ENCODE data around the gene HDAC4. TPM values are rescaled to one million over a fixed set of nuclear protein-coding genes. Genes with fewer than 3 reads are reported as not detected.

Gene HDAC4
- total RNA-seq, 2 donors from 2014 or later: 8.1 to 20.1 TPM

DNA sequence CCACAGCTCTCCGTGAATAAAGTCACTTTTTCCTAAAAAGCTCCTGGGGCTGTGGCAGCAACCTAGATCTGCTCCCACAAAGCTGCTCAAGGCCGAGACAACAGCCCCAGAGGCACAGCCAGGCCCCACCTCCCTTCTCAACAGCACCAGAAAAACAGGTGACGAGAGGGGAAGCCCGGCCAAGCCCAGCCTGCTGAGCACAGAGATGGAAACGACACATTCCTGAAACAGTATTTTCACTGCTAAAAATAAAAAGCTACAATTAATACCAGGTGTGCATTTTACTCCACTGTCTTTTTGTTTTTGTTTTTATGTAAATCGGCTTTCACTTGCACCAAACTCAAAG is 199.3 kb downstream of the HDAC4 start:
- TF ChIP-seq, protein P1, sequence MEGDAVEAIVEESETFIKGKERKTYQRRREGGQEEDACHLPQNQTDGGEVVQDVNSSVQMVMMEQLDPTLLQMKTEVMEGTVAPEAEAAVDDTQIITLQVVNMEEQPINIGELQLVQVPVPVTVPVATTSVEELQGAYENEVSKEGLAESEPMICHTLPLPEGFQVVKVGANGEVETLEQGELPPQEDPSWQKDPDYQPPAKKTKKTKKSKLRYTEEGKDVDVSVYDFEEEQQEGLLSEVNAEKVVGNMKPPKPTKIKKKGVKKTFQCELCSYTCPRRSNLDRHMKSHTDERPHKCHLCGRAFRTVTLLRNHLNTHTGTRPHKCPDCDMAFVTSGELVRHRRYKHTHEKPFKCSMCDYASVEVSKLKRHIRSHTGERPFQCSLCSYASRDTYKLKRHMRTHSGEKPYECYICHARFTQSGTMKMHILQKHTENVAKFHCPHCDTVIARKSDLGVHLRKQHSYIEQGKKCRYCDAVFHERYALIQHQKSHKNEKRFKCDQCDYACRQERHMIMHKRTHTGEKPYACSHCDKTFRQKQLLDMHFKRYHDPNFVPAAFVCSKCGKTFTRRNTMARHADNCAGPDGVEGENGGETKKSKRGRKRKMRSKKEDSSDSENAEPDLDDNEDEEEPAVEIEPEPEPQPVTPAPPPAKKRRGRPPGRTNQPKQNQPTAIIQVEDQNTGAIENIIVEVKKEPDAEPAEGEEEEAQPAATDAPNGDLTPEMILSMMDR (IDR thresholded peaks at IDR 0.05): no peak
- H3K27me3 ChIP-seq: no peaks in the 10 kb centered on the region
- peak overlapping the region; percentile 49 to 53 for H3K27ac ChIP-seq
- H3K36me3 ChIP-seq: peaks cover 6% of the 10 kb centered on the region
- no peak overlapping the region for H3K4me3 ChIP-seq
- H3K9me3 ChIP-seq: no peaks in the 10 kb centered on the region
- no peak for DNase-seq (ENCODE audit: low spot score)
- peaks cover 0 to 22% of the 10 kb centered on the region in 2 donors for H3K4me1 ChIP-seq

DNA sequence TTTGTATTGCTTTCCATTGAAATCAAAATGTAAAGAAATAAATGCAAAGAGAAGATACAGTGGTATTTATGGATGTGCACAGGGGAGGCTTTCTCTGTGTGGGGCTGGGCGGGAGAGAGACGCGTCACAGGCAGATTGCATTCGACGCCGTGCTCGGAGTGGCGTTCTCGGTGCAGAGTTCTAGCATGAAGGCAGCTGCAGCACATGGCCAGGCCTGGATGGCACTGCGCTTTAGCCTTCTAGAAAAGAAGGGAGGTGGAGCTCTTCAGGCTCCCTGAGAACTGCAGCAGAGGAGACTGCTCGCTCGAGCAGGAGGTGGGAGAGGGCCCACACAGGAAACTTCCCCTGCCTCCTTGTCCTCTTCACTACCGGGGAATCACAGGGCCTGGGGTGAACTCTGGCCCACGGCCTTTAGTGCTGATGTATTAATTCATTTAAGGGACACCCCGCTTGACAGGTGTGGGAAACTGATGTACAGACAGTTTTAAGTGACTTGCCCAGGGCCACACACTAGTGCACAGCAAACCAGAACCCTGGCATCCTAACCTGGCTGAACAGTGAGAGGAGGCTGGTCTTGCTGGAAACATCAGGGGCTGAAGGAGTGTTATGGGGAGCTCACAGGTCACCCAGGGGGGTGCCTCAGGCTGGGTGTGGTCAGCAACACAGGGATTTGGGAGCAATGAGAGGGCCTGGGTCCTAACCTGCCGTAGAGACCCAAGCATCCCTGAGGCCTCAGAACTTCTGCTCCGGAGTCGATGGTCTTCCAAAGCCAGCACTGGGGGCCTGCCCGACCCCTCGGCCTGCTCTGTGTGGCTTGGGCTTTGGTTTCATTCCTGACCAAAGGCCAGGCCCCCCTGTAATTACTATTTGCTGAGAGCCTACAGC is 199.9 kb downstream of the HDAC4 start:
- Histone ChIP-seq H3K27me3 (no peaks in the 10 kb centered on the region), H3K36me3 (peaks cover 6% of the 10 kb centered on the region), H3K9me3 (no peaks in the 10 kb centered on the region), H3K4me1 (peaks cover 0 to 22% of the 10 kb centered on the region in 2 donors), H3K4me3 (no peak overlapping the region), H3K27ac (peak overlapping the region; percentile 49 to 53)
- DNase-seq (ENCODE audit: low spot score): no peak
- TF ChIP-seq, protein P1 (IDR thresholded peaks at IDR 0.05): no peak

DNA sequence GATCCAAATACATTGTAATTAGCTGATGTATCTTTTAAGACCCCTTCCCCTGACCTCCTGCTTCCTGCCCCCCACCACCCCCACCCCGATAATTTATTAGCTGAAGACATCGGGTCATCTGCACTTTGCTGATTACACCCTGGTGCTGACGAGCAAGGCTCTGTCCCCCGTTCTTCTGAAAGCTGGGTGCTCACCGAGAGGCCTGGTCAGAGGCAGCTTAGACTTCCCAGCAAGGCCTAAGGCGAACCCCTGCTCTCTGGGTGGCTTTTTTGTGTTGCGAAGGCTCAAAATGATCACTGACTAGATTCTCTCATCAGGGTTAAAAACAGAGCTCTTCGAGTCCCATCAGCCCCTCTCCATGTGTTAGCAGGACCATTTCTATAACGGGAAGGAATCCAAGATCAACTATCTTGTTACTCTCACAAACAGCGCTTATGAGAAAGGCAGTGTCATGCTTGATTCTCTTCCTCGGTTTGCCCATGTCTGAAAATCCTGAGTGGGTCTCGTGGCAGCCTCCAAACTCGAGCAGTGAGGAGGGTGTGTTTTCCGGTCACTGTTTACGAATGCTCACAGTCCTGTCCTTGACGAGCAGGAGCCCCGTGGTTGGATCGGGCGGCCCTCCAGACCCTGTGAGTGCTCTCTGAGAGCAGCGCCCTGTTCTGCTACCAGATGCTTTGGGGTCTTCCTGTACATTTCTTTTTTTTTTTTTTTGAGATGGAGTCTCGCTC is 201.6 kb downstream of the HDAC4 start:
- H3K9me3 ChIP-seq: no peaks in the 10 kb centered on the region
- H3K36me3 ChIP-seq: peaks cover 6% of the 10 kb centered on the region
- DNase-seq (ENCODE audit: low spot score): no peak
- peak overlapping the region; percentile 52 to 61 for H3K27ac ChIP-seq
- H3K4me1 ChIP-seq: peaks cover 0 to 22% of the 10 kb centered on the region in 2 donors
- TF ChIP-seq, protein P1 (IDR thresholded peaks at IDR 0.05): no peak
- no peaks in the 10 kb centered on the region for H3K27me3 ChIP-seq
- peak overlapping the region in 1 of 2 donors; percentile 12 for H3K4me3 ChIP-seq

DNA sequence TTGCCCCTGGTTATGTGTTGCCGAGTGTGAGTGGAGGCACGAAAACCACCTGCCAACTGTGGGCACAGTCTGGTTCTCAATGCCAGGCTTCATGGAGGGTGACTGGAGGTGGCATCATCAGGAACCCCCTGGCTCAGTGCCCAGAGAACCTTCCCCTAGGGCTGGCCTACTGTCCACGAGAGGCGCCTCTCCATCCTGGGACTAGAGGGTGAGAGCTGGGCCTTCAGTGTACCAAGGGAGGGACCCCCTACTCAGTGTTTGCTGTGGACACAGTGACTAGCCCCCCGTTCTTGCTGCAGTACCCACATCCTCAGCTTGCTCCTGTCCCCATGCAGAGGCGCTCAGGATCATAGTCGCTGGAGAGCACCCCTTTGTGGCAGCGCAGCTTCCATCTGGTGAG is 202.6 kb downstream of the HDAC4 start:
- Histone ChIP-seq H3K27me3 (no peaks in the 10 kb centered on the region), H3K4me1 (peaks cover 0 to 22% of the 10 kb centered on the region in 2 donors), H3K4me3 (no peak overlapping the region), H3K9me3 (no peaks in the 10 kb centered on the region), H3K36me3 (peaks cover 6% of the 10 kb centered on the region), H3K27ac (peak overlapping the region in 1 of 2 donors; percentile 2)
- TF ChIP-seq, protein P1 (IDR thresholded peaks at IDR 0.05): no peak
- no peak for DNase-seq (ENCODE audit: low spot score)

DNA sequence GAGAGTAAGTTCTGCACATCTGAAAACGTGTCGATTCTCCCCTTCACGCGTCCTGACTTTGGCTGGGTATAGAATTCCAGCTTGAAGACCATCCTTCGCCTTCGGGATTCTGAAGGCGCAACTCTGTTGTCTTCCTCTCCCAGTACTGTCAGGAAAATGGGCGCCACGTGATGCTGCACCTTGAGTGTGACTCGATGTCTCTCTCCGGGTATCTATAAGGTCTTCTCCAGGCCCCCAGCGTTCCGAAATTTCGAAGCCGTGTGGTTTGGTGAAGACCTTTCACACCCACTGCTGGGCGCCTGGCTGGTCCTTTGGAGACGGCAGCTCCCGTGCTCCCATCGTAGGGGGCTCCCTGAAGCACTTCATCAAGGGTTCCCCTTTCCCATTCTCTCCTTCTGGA is 203.7 kb downstream of the HDAC4 start:
- H3K36me3 ChIP-seq: peaks cover 6% of the 10 kb centered on the region
- H3K27me3 ChIP-seq: no peaks in the 10 kb centered on the region
- no peak overlapping the region for H3K4me3 ChIP-seq
- TF ChIP-seq, protein P1 (IDR thresholded peaks at IDR 0.05): no peak
- no peak for DNase-seq (ENCODE audit: low spot score)
- no peaks in the 10 kb centered on the region for H3K9me3 ChIP-seq
- peaks cover 0 to 15% of the 10 kb centered on the region in 2 donors for H3K4me1 ChIP-seq
- no peak overlapping the region for H3K27ac ChIP-seq

Data from right atrium auricular region (tissue), 2 donors.